GM12878 (cell line): Measurements from ENCODE around the gene KLHL26. TPM values are rescaled to one million over a fixed set of nuclear protein-coding genes. Genes with fewer than 3 reads are reported as not detected.

Source experiments
- ATAC-seq: fragments of 200-7000 bp; cut with Tn5 transposase; 3 replicates; pipeline ENCODE4 v1.9.1; 2020; ENCODE audit warnings: mild to moderate bottlenecking, moderate library complexity
- BruUV-seq: library from RNA; stranded (reverse); fragments of 400-500 nt; replicated peaks from 2 replicates; lab custom pipeline; 2021; lab: Mats Ljungman, UMichigan
- CTCF ChIA-PET: fragments of 300-600 bp; sonication (Branson Sonifier 250); formaldehyde crosslinking; extraction: SDS; loops from one replicate; lab custom pipeline; 2021; ENCODE audit warnings: inconsistent platforms; lab: Yijun Ruan, JAX
- POLR2A ChIA-PET: fragments of 350-600 bp; formaldehyde crosslinking; extraction: SDS; loops from one replicate; lab custom pipeline; 2021; ENCODE audit warnings: inconsistent platforms; lab: Charles Lee
- RAD21 ChIA-PET: fragments of 300-600 bp; sonication (Branson Sonifier 250); formaldehyde crosslinking; loops from one replicate; lab custom pipeline; 2023; ENCODE audit warnings: antibody characterized with exemption; ENCODE audit not compliant: unreplicated experiment; lab: Charles Lee
- SMC1A ChIA-PET: fragments of 300-600 bp; sonication (Branson Sonifier 250); formaldehyde crosslinking; loops from one replicate; lab custom pipeline; 2023; ENCODE audit not compliant: unreplicated experiment, uncharacterized antibody; lab: Charles Lee
- DNase-seq: peaks from one replicate; pipeline ENCODE4 v3.0.0-alpha.2; 2011; ENCODE audit warnings: low read depth, low spot score
- FAIRE-seq: peaks from 3 replicates; lab custom pipeline; 2011; peaks lifted over from hg19 to GRCh38; lab: Jason Lieb, UNC
- H2AFZ ChIP-seq: 2 replicates; pipeline ENCODE4 v1.6.0; 2011; ENCODE audit warnings: low read depth, low read length, control low read depth; ENCODE audit not compliant: control insufficient read depth
- H3K27ac ChIP-seq: 2 replicates; pipeline ENCODE4 v1.5.1; 2011; ENCODE audit warnings: control low read depth; ENCODE audit not compliant: control insufficient read depth, insufficient read depth
- H3K27me3 ChIP-seq, 2 experiments: replicated peaks in 1 of 2; 2 replicates each; pipeline versions ENCODE4 v1.6.0 to v1.6.1; 2011; ENCODE audit warnings: low read length in 1 of 2; ENCODE audit not compliant: control insufficient read depth in 2 of 2, insufficient read depth in 2 of 2
- H3K36me3 ChIP-seq, 2 experiments: 2 replicates each; pipeline ENCODE4 v1.5.1; 2011; ENCODE audit warnings: low read length in 1 of 2; ENCODE audit not compliant: control insufficient read depth in 2 of 2, insufficient read depth in 2 of 2
- H3K4me1 ChIP-seq: 2 replicates; pipeline ENCODE4 v1.6.1; 2011; ENCODE audit warnings: mild to moderate bottlenecking, low read length, moderate library complexity, mixed read lengths; ENCODE audit not compliant: control insufficient read depth, insufficient read depth
- H3K4me2 ChIP-seq: 2 replicates; pipeline ENCODE4 v1.6.0; 2011; ENCODE audit warnings: control low read depth; ENCODE audit not compliant: control insufficient read depth, insufficient read depth
- H3K4me3 ChIP-seq: fragments of 200-600 bp; sonication (generic); 2 replicates; pipeline ENCODE4 v1.5.1; 2016
- H3K79me2 ChIP-seq: 2 replicates; pipeline ENCODE4 v1.6.0; 2011; ENCODE audit warnings: low read length; ENCODE audit not compliant: control insufficient read depth, insufficient read depth
- H3K9ac ChIP-seq: 2 replicates; pipeline ENCODE4 v1.8.0; 2011; ENCODE audit warnings: low read length, control low read depth, mixed read lengths; ENCODE audit not compliant: control insufficient read depth, insufficient read depth
- H3K9me3 ChIP-seq: replicated peaks from 3 replicates; pipeline ENCODE4 v1.5.1; 2011; ENCODE audit warnings: mild to moderate bottlenecking, low read length; ENCODE audit not compliant: control insufficient read depth, insufficient read depth
- H4K20me1 ChIP-seq: 2 replicates; pipeline ENCODE4 v1.6.0; 2011; ENCODE audit not compliant: control insufficient read depth, insufficient read depth
- HDAC6 ChIP-seq: fragments of 200-600 bp; sonication (generic); IDR thresholded peaks from one replicate; pipeline ENCODE4 v1.8.0; 2017; ENCODE audit warnings: antibody characterized with exemption; ENCODE audit not compliant: unreplicated experiment
- KLF5 ChIP-seq: fragments of 450-650 bp; IDR thresholded peaks from 2 replicates; pipeline ENCODE4 v1.6.1; 2014; ENCODE audit warnings: mild to moderate bottlenecking; ENCODE audit not compliant: partially characterized antibody
- MEF2A ChIP-seq: IDR thresholded peaks from 2 replicates; pipeline ENCODE4 v1.6.1; 2011; ENCODE audit warnings: low read depth, mild to moderate bottlenecking, low read length, moderate library complexity; ENCODE audit not compliant: insufficient read depth
- PKNOX1 ChIP-seq: fragments of 450-650 bp; IDR thresholded peaks from 2 replicates; pipeline ENCODE4 v1.6.1; 2016; ENCODE audit warnings: mild to moderate bottlenecking
- PML ChIP-seq: IDR thresholded peaks from 2 replicates; pipeline ENCODE4 v1.6.1; 2012; ENCODE audit warnings: low read length, inconsistent platforms
- POLR2AphosphoS2 ChIP-seq: IDR thresholded peaks from 2 replicates; pipeline ENCODE4 v1.6.1; 2011; ENCODE audit warnings: low read depth, mild to moderate bottlenecking, low read length, improper control_type of control experiment, moderate library complexity
- REST ChIP-seq: IDR thresholded peaks from 2 replicates; pipeline ENCODE4 v1.6.1; 2012; ENCODE audit warnings: mild to moderate bottlenecking, low read depth, low read length
- RUNX3 ChIP-seq: IDR thresholded peaks from 2 replicates; pipeline ENCODE4 v1.6.1; 2012; ENCODE audit warnings: low read length, inconsistent platforms
- SIN3A ChIP-seq: IDR thresholded peaks from 2 replicates; pipeline ENCODE4 v1.6.1; 2012; ENCODE audit warnings: low read depth, low read length, improper control_type of control experiment
- TAF1 ChIP-seq: IDR thresholded peaks from 2 replicates; pipeline ENCODE4 v1.6.1; 2011; ENCODE audit warnings: mild to moderate bottlenecking, low read depth, low read length, borderline replicate concordance
- ZZZ3 ChIP-seq: IDR thresholded peaks from 2 replicates; pipeline ENCODE4 v1.6.1; 2011; ENCODE audit warnings: low read depth; ENCODE audit not compliant: control insufficient read depth, insufficient read length
- WGBS: methylation state at CpG from one replicate; pipeline ENCODE4 v1.1.6; 2016; ENCODE audit warnings: low lambda C conversion rate; ENCODE audit not compliant: insufficient replicate concordance, insufficient coverage; ENCODE audit errors: missing lambda C conversion rate; 5-methylcytosine and 5-hydroxymethylcytosine counted together
- in situ Hi-C: fragments of 300-500 bp; cut with MboI; formaldehyde crosslinking; loops from 9 replicates; pipeline ENCODE4 v1.14.3; 2018; ENCODE audit warnings: mixed read lengths
- intact Hi-C: fragments of 100-400 bp; cut with micrococcal nuclease; formaldehyde crosslinking; loops from one replicate; pipeline ENCODE4 v1.14.2; 2022; ENCODE audit not compliant: unreplicated experiment
- polyA plus RNA-seq, 11 experiments: library from polyadenylated mRNA; depleted of rRNA in 4 of 11; unstranded in 6 of 11; stranded (reverse) in 5 of 11; fragments of >200 nt; fragmentation: Nextera tagmentation in 4 of 11; fragmentation: Illumina TruSeq in 1 of 11; extraction: Ambion mirVana in 4 of 11; extraction: Trizol in 1 of 11; gene quantifications; 1 replicate in 1 of 11; 2 replicates in 10 of 11; pipeline versions ENCODE4 v1.2.1 to v1.2.3, GENCODE V29; 2011 to 2016; ENCODE audit warnings: inconsistent platforms in 2 of 11, missing spikeins in 2 of 11, low read depth in 1 of 11
- total RNA-seq, 4 experiments: library from RNA; depleted of rRNA in 3 of 4; stranded (reverse); fragments of >200 nt in 3 of 4; fragmentation: Illumina TruSeq in 1 of 4; extraction: Trizol in 1 of 4; gene quantifications; 2 replicates each; pipeline versions ENCODE4 v1.2.1 to v1.2.3, GENCODE V29; 2013 to 2021

Gene KLHL26
- total and polyA plus RNA-seq, 10 of the 15 experiments (the other 5 are each of a cell fraction or from before 2014, with no cell fraction given), result 0.18 to 14.6 (median 2.9) TPM

GRCh38 chr19:18704971-18705370 is 68.1 kb downstream of the KLHL26 start:
- Histone ChIP-seq H3K9me3 (no peaks in the 10 kb centered on the region), H3K4me3 (no peak overlapping the region), H3K36me3 (no peaks in the 10 kb centered on the region), H4K20me1 (no peaks in the 10 kb centered on the region), H3K4me2 (no peak overlapping the region), H3K27ac (no peak overlapping the region), H3K4me1 (peaks cover 12% of the 10 kb centered on the region), H3K79me2 (no peaks in the 10 kb centered on the region), H3K27me3 (no peaks in the 10 kb centered on the region), H2AFZ (no peak overlapping the region), H3K9ac (no peak overlapping the region)
- ChIA-PET POLR2A (no interaction called here), RAD21 (no interaction called here), SMC1A (no interaction called here), CTCF (no interaction called here)
- BruUV-seq, result no TSS peak
- FAIRE-seq (no peak), ATAC-seq (no peak), DNase-seq (no peak)
- intact Hi-C loops (no loop called here), in situ Hi-C loops (no loop called here)
- no peak for TF ChIP-seq KLF5
- no peak for TF ChIP-seq HDAC6
- TF ChIP-seq MEF2A, result no peak
- no peak for TF ChIP-seq ZZZ3
- TF ChIP-seq REST, result no peak
- TF ChIP-seq RUNX3, result no peak
- TF ChIP-seq POLR2AphosphoS2, result no peak
- no peak for TF ChIP-seq TAF1
- TF ChIP-seq SIN3A, result no peak
- no peak for TF ChIP-seq PML
- no peak for TF ChIP-seq PKNOX1
- 64% methylated on average over 7 of the region's 7 CpGs for WGBS
